Osteoblast (primary cell): ENCODE measurements around the gene TMEM109. TPM values are rescaled to one million over a fixed set of nuclear protein-coding genes. Genes with fewer than 3 reads are reported as not detected.

Source experiments
- DNase-seq: peaks from one replicate; pipeline ENCODE4 v3.0.0; 2011; ENCODE audit warnings: low spot score, mixed read lengths; ENCODE audit not compliant: insufficient read length; ENCODE audit errors: missing footprints
- H2AFZ ChIP-seq: 2 replicates; pipeline ENCODE4 v1.6.0; 2011; ENCODE audit warnings: mild to moderate bottlenecking, low read length
- H3K27ac ChIP-seq: 2 replicates; pipeline ENCODE4 v1.5.1; 2011; ENCODE audit warnings: mild to moderate bottlenecking, low read depth, low read length, moderate library complexity
- H3K27me3 ChIP-seq: 2 replicates; pipeline ENCODE4 v1.6.0; 2012; ENCODE audit warnings: mild to moderate bottlenecking, control low read depth, inconsistent platforms, low read length, moderate library complexity; ENCODE audit not compliant: insufficient read depth
- H3K36me3 ChIP-seq: 2 replicates; pipeline ENCODE4 v1.5.1; 2011; ENCODE audit warnings: mild to moderate bottlenecking, low read length, control low read depth, moderate library complexity; ENCODE audit not compliant: insufficient read depth
- H3K4me1 ChIP-seq: 2 replicates; pipeline ENCODE4 v1.5.1; 2011; ENCODE audit warnings: mild to moderate bottlenecking, low read length, control low read depth, moderate library complexity; ENCODE audit not compliant: insufficient read depth
- H3K4me2 ChIP-seq: 2 replicates; pipeline ENCODE4 v1.6.0; 2011; ENCODE audit warnings: mild to moderate bottlenecking, low read length; ENCODE audit not compliant: insufficient read depth
- H3K4me3 ChIP-seq: fragments of 200-600 bp; sonication (generic); 3 replicates; pipeline ENCODE4 v1.5.1; 2012; ENCODE audit warnings: mild to moderate bottlenecking, low read length, inconsistent platforms; ENCODE audit not compliant: insufficient read depth
- H3K79me2 ChIP-seq: 2 replicates; pipeline ENCODE4 v1.6.0; 2012; ENCODE audit warnings: mild to moderate bottlenecking, low read length, control low read depth, inconsistent platforms; ENCODE audit not compliant: insufficient read depth
- H3K9me3 ChIP-seq: 2 replicates; pipeline ENCODE4 v1.5.1; 2011; ENCODE audit warnings: low read depth, low read length, control low read depth
- H4K20me1 ChIP-seq: 2 replicates; pipeline ENCODE4 v1.6.0; 2012; ENCODE audit warnings: mild to moderate bottlenecking, low read length, control low read depth; ENCODE audit not compliant: insufficient read depth
- total RNA-seq: library from RNA; depleted of rRNA; stranded (reverse); fragments of >200 nt; gene quantifications from 2 replicates; pipeline ENCODE4 v1.2.3, GENCODE V29; 2012
- TF ChIP-seq, protein P1 (sequence below): IDR thresholded peaks from 2 replicates; pipeline ENCODE4 v1.5.1; 2011; ENCODE audit warnings: mild to moderate bottlenecking, low read depth, low read length, moderate library complexity; ENCODE audit errors: extremely low read depth

The TMEM109 gene
- total RNA-seq, 1 donor = 36.6 TPM

DNA sequence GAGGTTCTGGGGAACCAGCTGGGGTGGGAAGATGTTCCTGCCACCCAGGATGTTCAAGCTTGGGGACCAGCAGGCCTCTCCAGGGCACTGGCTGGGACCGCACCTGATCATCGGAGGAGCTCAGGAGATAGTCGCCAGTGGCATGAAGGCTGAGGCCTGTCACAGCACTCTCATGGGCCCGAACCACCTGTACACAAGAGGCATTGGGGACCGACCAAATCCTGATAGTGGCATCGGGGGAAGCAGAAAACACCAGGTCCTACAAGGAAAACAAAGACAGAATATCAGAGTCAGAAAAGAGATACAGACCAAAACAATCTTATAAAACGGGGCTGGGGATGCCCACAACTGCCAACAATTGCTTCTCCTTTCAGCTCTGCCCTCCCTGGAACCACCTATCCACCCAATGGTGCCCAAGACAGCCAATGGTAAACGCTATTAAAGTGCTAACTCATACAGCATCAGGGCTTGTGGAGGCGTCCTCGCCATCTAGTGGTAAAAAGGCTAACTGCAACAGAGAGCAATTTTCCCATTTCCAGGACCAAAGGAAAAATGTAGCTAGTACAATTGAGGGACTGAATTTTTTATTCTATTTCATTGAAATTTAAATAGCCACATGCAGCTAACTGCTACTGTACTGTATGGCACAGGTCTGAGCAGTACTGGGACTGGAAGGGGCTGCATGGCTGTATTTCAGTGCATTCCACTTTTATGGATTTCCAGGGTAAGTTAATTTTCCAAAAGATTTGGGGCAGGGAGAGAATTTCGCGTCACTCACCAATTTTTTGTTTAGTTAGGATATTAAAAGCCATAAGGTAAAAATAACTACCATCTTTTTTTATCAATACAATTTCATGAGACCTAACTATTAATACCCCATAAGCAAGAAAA, 14.7 kb upstream of the TMEM109 start:
- H3K27ac ChIP-seq = peak overlapping the region; percentile 8
- TF ChIP-seq, protein P1, sequence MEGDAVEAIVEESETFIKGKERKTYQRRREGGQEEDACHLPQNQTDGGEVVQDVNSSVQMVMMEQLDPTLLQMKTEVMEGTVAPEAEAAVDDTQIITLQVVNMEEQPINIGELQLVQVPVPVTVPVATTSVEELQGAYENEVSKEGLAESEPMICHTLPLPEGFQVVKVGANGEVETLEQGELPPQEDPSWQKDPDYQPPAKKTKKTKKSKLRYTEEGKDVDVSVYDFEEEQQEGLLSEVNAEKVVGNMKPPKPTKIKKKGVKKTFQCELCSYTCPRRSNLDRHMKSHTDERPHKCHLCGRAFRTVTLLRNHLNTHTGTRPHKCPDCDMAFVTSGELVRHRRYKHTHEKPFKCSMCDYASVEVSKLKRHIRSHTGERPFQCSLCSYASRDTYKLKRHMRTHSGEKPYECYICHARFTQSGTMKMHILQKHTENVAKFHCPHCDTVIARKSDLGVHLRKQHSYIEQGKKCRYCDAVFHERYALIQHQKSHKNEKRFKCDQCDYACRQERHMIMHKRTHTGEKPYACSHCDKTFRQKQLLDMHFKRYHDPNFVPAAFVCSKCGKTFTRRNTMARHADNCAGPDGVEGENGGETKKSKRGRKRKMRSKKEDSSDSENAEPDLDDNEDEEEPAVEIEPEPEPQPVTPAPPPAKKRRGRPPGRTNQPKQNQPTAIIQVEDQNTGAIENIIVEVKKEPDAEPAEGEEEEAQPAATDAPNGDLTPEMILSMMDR = peak; percentile 96
- peaks cover 25% of the 10 kb centered on the region for H4K20me1 ChIP-seq

DNA sequence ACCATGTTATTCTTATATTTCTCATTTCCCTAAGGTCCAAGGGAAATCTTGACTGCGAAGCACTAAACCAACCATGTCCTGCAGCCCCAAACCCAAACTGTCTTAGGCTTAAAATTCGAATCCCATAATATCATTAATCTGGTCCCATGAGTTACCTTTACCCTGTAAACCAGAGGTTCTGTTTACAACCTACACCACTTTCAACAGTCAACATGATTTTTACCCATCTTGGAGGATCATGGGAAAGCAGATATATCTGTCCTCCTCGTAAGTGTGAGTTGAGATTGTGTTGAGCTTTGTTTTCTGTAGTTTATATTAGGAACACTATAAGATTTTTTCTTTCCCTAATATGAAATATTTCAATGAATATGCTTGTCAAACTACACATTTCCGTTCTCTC, 14.0 kb upstream of the TMEM109 start:
- TF ChIP-seq, protein P1 = no peak
- Histone ChIP-seq H3K4me2 (no peak overlapping the region), H4K20me1 (peaks cover 32% of the 10 kb centered on the region), H3K4me1 (peaks cover 4% of the 10 kb centered on the region), H3K4me3 (no peak overlapping the region), H3K27me3 (no peaks in the 10 kb centered on the region), H2AFZ (no peak overlapping the region), H3K36me3 (peaks cover 73% of the 10 kb centered on the region), H3K79me2 (peaks cover 33% of the 10 kb centered on the region), H3K27ac (no peak overlapping the region), H3K9me3 (no peaks in the 10 kb centered on the region)
- no peak for DNase-seq

More for the DNA sequence above, 14.7 kb upstream of the TMEM109 start:
- Histone ChIP-seq H3K27me3 (no peaks in the 10 kb centered on the region), H3K79me2 (peaks cover 26% of the 10 kb centered on the region), H3K9me3 (no peaks in the 10 kb centered on the region), H2AFZ (no peak overlapping the region), H3K4me2 (no peak overlapping the region), H3K4me1 (no peaks in the 10 kb centered on the region), H3K4me3 (no peak overlapping the region), H3K36me3 (peaks cover 79% of the 10 kb centered on the region)
- peak; percentile 93 for DNase-seq

DNA sequence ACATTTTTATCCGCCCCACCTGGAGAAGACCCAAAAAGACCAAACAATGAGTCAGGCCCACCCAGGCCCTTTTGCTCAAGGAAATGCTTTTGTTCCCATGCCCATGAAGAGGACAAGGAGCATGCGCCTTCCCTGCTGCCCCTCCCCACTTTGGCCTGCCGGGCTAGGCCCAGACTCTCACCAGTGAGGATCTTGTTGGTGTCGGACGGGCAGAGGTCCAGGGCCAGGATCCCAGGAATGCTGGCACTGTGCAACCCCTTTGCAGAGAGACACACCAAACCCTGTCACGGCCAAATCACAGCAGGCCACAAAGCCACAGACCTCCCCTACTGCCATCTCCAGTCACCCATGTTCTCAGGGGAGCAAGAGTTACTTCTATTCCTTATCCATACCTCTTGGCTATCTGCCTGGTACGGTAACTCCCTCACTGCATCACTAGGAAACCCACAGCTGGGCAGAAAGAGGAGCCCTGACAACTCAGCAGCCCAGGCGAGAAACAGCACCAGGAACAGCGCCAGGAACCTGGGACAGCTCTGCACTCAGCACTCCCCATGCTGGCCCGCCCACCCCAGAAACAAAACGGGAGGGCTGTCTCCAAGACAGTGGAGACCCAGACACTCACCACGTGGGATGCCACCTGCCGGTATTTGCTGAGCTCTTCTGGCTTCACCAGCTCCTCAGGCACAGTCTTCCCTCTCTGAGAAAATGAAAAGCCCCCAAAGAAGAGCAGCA, 13.1 kb upstream of the TMEM109 start:
- H3K9me3 ChIP-seq = no peaks in the 10 kb centered on the region
- H2AFZ ChIP-seq = no peak overlapping the region
- H3K27ac ChIP-seq = no peak overlapping the region
- H3K4me1 ChIP-seq = peaks cover 13% of the 10 kb centered on the region
- no peak for DNase-seq
- no peak overlapping the region for H3K4me3 ChIP-seq
- peaks cover 39% of the 10 kb centered on the region for H3K79me2 ChIP-seq
- TF ChIP-seq, protein P1 = no peak
- H3K4me2 ChIP-seq = no peak overlapping the region
- no peaks in the 10 kb centered on the region for H3K27me3 ChIP-seq
- peaks cover 37% of the 10 kb centered on the region for H4K20me1 ChIP-seq
- peaks cover 67% of the 10 kb centered on the region for H3K36me3 ChIP-seq

DNA sequence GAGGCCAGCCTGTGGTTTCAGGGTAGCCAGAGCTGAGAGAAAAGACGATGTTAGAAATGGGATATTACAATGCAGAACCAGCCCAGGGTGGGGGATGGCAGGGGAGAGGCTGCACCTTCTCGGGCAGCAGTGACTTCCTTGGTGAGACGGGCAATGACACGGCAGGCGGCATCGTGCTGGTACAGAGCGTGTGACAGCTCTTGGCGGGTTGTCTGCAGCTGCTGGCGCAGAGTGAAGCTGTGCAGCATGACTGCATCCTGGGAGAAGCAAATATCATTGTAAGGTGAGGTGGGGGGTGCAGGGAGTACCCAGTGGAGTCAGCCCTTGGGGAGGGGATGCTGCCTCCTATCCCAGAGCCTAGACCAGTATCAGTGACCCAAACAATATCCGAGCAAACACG, 11.3 kb upstream of the TMEM109 start:
- DNase-seq = no peak
- H3K4me2 ChIP-seq = no peak overlapping the region
- H3K9me3 ChIP-seq = no peaks in the 10 kb centered on the region
- H3K79me2 ChIP-seq = peaks cover 41% of the 10 kb centered on the region
- H3K36me3 ChIP-seq = peaks cover 49% of the 10 kb centered on the region
- H3K4me3 ChIP-seq = no peak overlapping the region
- no peak overlapping the region for H2AFZ ChIP-seq
- peaks cover 37% of the 10 kb centered on the region for H4K20me1 ChIP-seq
- H3K4me1 ChIP-seq = peaks cover 20% of the 10 kb centered on the region
- no peak overlapping the region for H3K27ac ChIP-seq
- H3K27me3 ChIP-seq = no peaks in the 10 kb centered on the region
- TF ChIP-seq, protein P1 = no peak
